IMR-90 (cell line): Measurements from ENCODE around the gene TMEM144. TPM values are rescaled to one million over a fixed set of nuclear protein-coding genes. Genes with fewer than 3 reads are reported as not detected.

Source experiments
- ATAC-seq: fragments of 200-7000 bp; cut with Tn5 transposase; 2 replicates; pipeline ENCODE4 v1.9.1; 2020; ENCODE audit warnings: low read depth, mild to moderate bottlenecking, moderate library complexity
- BruUV-seq: library from RNA; stranded (reverse); fragments of 400-500 nt; replicated peaks from 2 replicates; lab custom pipeline; 2021; lab: Mats Ljungman, UMichigan
- CTCF ChIA-PET: fragments of 300-600 bp; formaldehyde crosslinking; extraction: SDS; loops from one replicate; lab custom pipeline; 2021; ENCODE audit warnings: antibody characterized with exemption; lab: Yijun Ruan, JAX
- POLR2A ChIA-PET: fragments of 300-600 bp; sonication (Branson Sonifier 250); formaldehyde crosslinking; loops from one replicate; lab custom pipeline; 2022; ENCODE audit warnings: antibody characterized with exemption; ENCODE audit not compliant: unreplicated experiment; lab: Charles Lee
- DNase-seq: peaks from one replicate; pipeline ENCODE4 v3.0.0; 2013
- H2AFZ ChIP-seq: replicated peaks from 2 replicates; pipeline ENCODE3; 2013; ENCODE audit warnings: low read length, mild to moderate bottlenecking; ENCODE audit not compliant: poor library complexity
- H2AK5ac ChIP-seq: 2 replicates; pipeline ENCODE4 v1.6.1; 2013; ENCODE audit warnings: low read depth, low read length, inconsistent platforms
- H2AK9ac ChIP-seq: replicated peaks from 2 replicates; pipeline ENCODE3; 2013; ENCODE audit warnings: mild to moderate bottlenecking, low read depth, low read length, moderate library complexity; ENCODE audit not compliant: poor library complexity
- H2BK120ac ChIP-seq: 2 replicates; pipeline ENCODE4 v1.6.1; 2013; ENCODE audit warnings: low read depth, low read length, inconsistent platforms
- H2BK15ac ChIP-seq: 3 replicates; pipeline ENCODE4 v1.6.1; 2013; ENCODE audit warnings: low read depth, low read length, inconsistent platforms
- H2BK20ac ChIP-seq: 2 replicates; pipeline ENCODE4 v1.6.1; 2013; ENCODE audit warnings: low read depth, mild to moderate bottlenecking, inconsistent platforms, low read length, moderate library complexity
- H2BK5ac ChIP-seq: 2 replicates; pipeline ENCODE4 v1.6.1; 2013; ENCODE audit warnings: mild to moderate bottlenecking, low read depth, low read length, inconsistent platforms; ENCODE audit not compliant: poor library complexity, severe bottlenecking
- H3K14ac ChIP-seq: replicated peaks from 2 replicates; pipeline ENCODE4 v1.6.1; 2013; ENCODE audit warnings: low read depth, low read length, inconsistent platforms
- H3K18ac ChIP-seq: 2 replicates; pipeline ENCODE4 v1.6.1; 2013; ENCODE audit warnings: low read depth, low read length, control low read depth
- H3K23ac ChIP-seq: 2 replicates; pipeline ENCODE4 v1.6.1; 2013; ENCODE audit warnings: low read depth, low read length, inconsistent platforms
- H3K27ac ChIP-seq: 2 replicates; pipeline ENCODE4 v1.5.1; 2013; ENCODE audit warnings: mild to moderate bottlenecking, control low read depth, low read length; ENCODE audit not compliant: insufficient read depth
- H3K27me3 ChIP-seq: 2 replicates; pipeline ENCODE4 v1.6.1; 2013; ENCODE audit warnings: low read length; ENCODE audit not compliant: control insufficient read depth, insufficient read depth
- H3K36me3 ChIP-seq: 2 replicates; pipeline ENCODE4 v1.6.1; 2013; ENCODE audit warnings: low read length, mixed read lengths; ENCODE audit not compliant: control insufficient read depth, insufficient read depth
- H3K4ac ChIP-seq: 2 replicates; pipeline ENCODE4 v1.6.1; 2013; ENCODE audit warnings: low read depth, low read length, inconsistent platforms
- H3K4me1 ChIP-seq: 2 replicates; pipeline ENCODE4 v1.6.1; 2013; ENCODE audit warnings: low read length, mixed read lengths; ENCODE audit not compliant: control insufficient read depth, insufficient read depth
- H3K4me2 ChIP-seq: 2 replicates; pipeline ENCODE4 v1.6.1; 2013; ENCODE audit warnings: low read depth, mild to moderate bottlenecking, control low read depth, low read length, moderate library complexity
- H3K4me3 ChIP-seq: 2 replicates; pipeline ENCODE4 v1.5.1; 2013; ENCODE audit warnings: low read depth, mild to moderate bottlenecking, control low read depth, low read length, moderate library complexity; ENCODE audit not compliant: insufficient read depth
- H3K56ac ChIP-seq: 2 replicates; pipeline ENCODE4 v1.6.1; 2013; ENCODE audit warnings: low read length, inconsistent platforms; ENCODE audit not compliant: insufficient read depth; ENCODE audit errors: extremely low read depth
- H3K79me1 ChIP-seq, 2 experiments: 2 replicates each; pipeline ENCODE4 v1.6.1; 2013; ENCODE audit warnings: low read length in 2 of 2, inconsistent platforms in 1 of 2, low read depth in 1 of 2
- H3K9ac ChIP-seq: 2 replicates; pipeline ENCODE4 v1.6.1; 2013; ENCODE audit warnings: low read depth, low read length, control low read depth
- H3K9me1 ChIP-seq: 2 replicates; pipeline ENCODE4 v1.6.1; 2013; ENCODE audit warnings: low read length, inconsistent platforms; ENCODE audit not compliant: insufficient read depth
- H3K9me3 ChIP-seq: 2 replicates; pipeline ENCODE4 v1.6.1; 2013; ENCODE audit warnings: low read length; ENCODE audit not compliant: control insufficient read depth, insufficient read depth
- H4K20me1 ChIP-seq: 2 replicates; pipeline ENCODE4 v1.6.1; 2013; ENCODE audit warnings: low read length, inconsistent platforms; ENCODE audit not compliant: insufficient read depth
- H4K5ac ChIP-seq: 2 replicates; pipeline ENCODE4 v1.6.1; 2013; ENCODE audit warnings: mild to moderate bottlenecking, low read depth, low read length, control low read depth
- H4K8ac ChIP-seq, 2 experiments: 2 replicates each; pipeline ENCODE4 v1.6.1; 2013; ENCODE audit warnings: low read depth in 2 of 2, low read length in 2 of 2, control low read depth in 1 of 2, inconsistent platforms in 1 of 2
- H4K91ac ChIP-seq: 2 replicates; pipeline ENCODE4 v1.6.1; 2013; ENCODE audit warnings: low read depth, low read length, inconsistent platforms; ENCODE audit not compliant: insufficient read depth
- BHLHE40 ChIP-seq: fragments of 150-350 bp; IDR thresholded peaks from 2 replicates; pipeline ENCODE4 v1.6.1; 2016; ENCODE audit warnings: mild to moderate bottlenecking, low read depth, low read length
- CEBPB ChIP-seq: IDR thresholded peaks from 2 replicates; pipeline ENCODE4 v1.6.1; 2012; ENCODE audit warnings: low read depth, low read length, improper control_type of control experiment
- CHD1 ChIP-seq: IDR thresholded peaks from 2 replicates; pipeline ENCODE4 v1.6.1; 2012; ENCODE audit warnings: low read depth, low read length, improper control_type of control experiment
- CTCF ChIP-seq: conservative IDR thresholded peaks from 2 replicates; pipeline ENCODE4 v1.5.1; 2012; ENCODE audit warnings: mild to moderate bottlenecking, low read depth, low read length, improper control_type of control experiment
- ELK1 ChIP-seq: fragments of 150-350 bp; IDR thresholded peaks from 2 replicates; pipeline ENCODE4 v1.6.1; 2016; ENCODE audit warnings: low read depth, mild to moderate bottlenecking, low read length, moderate library complexity, borderline replicate concordance
- FOS ChIP-seq: fragments of 150-350 bp; IDR thresholded peaks from 2 replicates; pipeline ENCODE4 v1.6.1; 2016; ENCODE audit warnings: low read depth, low read length
- MAZ ChIP-seq: IDR thresholded peaks from 2 replicates; pipeline ENCODE4 v1.6.1; 2012; ENCODE audit warnings: low read depth, mild to moderate bottlenecking, low read length, improper control_type of control experiment, moderate library complexity, borderline replicate concordance
- MXI1 ChIP-seq: IDR thresholded peaks from 2 replicates; pipeline ENCODE4 v1.6.1; 2012; ENCODE audit warnings: low read depth, mild to moderate bottlenecking, low read length, moderate library complexity, borderline replicate concordance
- NFE2L2 ChIP-seq: fragments of 150-350 bp; IDR thresholded peaks from 2 replicates; pipeline ENCODE4 v1.6.1; 2016; ENCODE audit warnings: low read depth, mild to moderate bottlenecking, low read length
- POLR2A ChIP-seq: IDR thresholded peaks from 2 replicates; pipeline ENCODE4 v1.6.1; 2012; ENCODE audit warnings: mild to moderate bottlenecking, low read depth, low read length
- RAD21 ChIP-seq: IDR thresholded peaks from 2 replicates; pipeline ENCODE4 v1.6.1; 2012; ENCODE audit warnings: low read length, improper control_type of control experiment
- RCOR1 ChIP-seq: IDR thresholded peaks from 2 replicates; pipeline ENCODE4 v1.6.1; 2012; ENCODE audit warnings: mild to moderate bottlenecking, low read length, improper control_type of control experiment; ENCODE audit not compliant: insufficient replicate concordance
- RFX5 ChIP-seq: IDR thresholded peaks from 2 replicates; pipeline ENCODE4 v1.8.0; 2012; ENCODE audit warnings: low read depth, mild to moderate bottlenecking, low read length, moderate library complexity
- SMC3 ChIP-seq: fragments of 150-350 bp; IDR thresholded peaks from 2 replicates; pipeline ENCODE4 v1.6.1; 2016; ENCODE audit warnings: low read depth, mild to moderate bottlenecking, antibody characterized with exemption, low read length, moderate library complexity
- USF2 ChIP-seq: fragments of 150-350 bp; IDR thresholded peaks from 2 replicates; pipeline ENCODE4 v1.6.1; 2017; ENCODE audit warnings: mild to moderate bottlenecking, antibody characterized with exemption, low read length, low read depth
- WGBS, 2 experiments: methylation state at CpG; one replicate each; pipeline versions ENCODE4 v1.1.5 to v1.1.7; 2013; ENCODE audit warnings: missing lambda C conversion rate in 2 of 2; ENCODE audit not compliant: insufficient read length in 1 of 2; ENCODE audit errors: extremely low coverage in 2 of 2; 5-methylcytosine and 5-hydroxymethylcytosine counted together
- dilution Hi-C: fragments of 300-500 bp; cut with HindIII; formaldehyde crosslinking; loops from one replicate; pipeline ENCODE4 v1.14.3; 2018; ENCODE audit warnings: low sequenced_read_pairs; ENCODE audit not compliant: unreplicated experiment
- in situ Hi-C: fragments of 300-500 bp; cut with MboI; formaldehyde crosslinking; loops from 3 replicates; pipeline ENCODE4 v1.14.3; 2019; ENCODE audit warnings: low sequenced_read_pairs, inconsistent platforms, mixed read lengths
- intact Hi-C: fragments of 100-400 bp; cut with micrococcal nuclease; formaldehyde crosslinking; loops from 2 replicates; pipeline ENCODE4 v1.10.0; 2022
- polyA plus RNA-seq, 3 experiments: library from polyadenylated mRNA; depleted of rRNA; stranded (reverse); fragments of >200 nt; gene quantifications; 2 replicates each; pipeline ENCODE4 v1.2.3, GENCODE V29; 2012; ENCODE audit warnings: low replicate concordance in 1 of 3
- total RNA-seq: library from RNA; depleted of rRNA; stranded (reverse); fragments of >200 nt; gene quantifications from 2 replicates; pipeline ENCODE4 v1.2.3, GENCODE V29; 2012

Gene TMEM144
- total and polyA plus RNA-seq, 2 of the 4 experiments (the other 2 are of a cell fraction), result 0.58 to 2.2 TPM

GRCh38 chr4:158193171-158193749 lies 17.0 kb upstream of the TMEM144 start:
- Histone ChIP-seq H2BK15ac (no peak overlapping the region), H2BK5ac (no peak overlapping the region), H2AK5ac (no peak overlapping the region), H4K91ac (no peak overlapping the region), H4K5ac (no peak overlapping the region), H2AK9ac (no peak overlapping the region), H2BK20ac (no peak overlapping the region), H2AFZ (no peak overlapping the region), H3K18ac (no peak overlapping the region), H3K4me1 (no peaks in the 10 kb centered on the region), H3K27ac (no peak overlapping the region), H3K4ac (no peak overlapping the region), H3K4me3 (no peak overlapping the region), H3K79me1 (no peaks in the 10 kb centered on the region), H3K4me2 (peak overlapping the region; percentile 45; the same call in 1 of the 2 replicates), H3K36me3 (no peaks in the 10 kb centered on the region), H2BK120ac (no peak overlapping the region), H3K27me3 (peaks cover 7% of the 10 kb centered on the region; the same call in 1 of the 2 replicates), H3K9ac (no peak overlapping the region), H3K14ac (no peak overlapping the region), H3K9me3 (no peaks in the 10 kb centered on the region), H3K9me1 (no peaks in the 10 kb centered on the region), H3K23ac (no peak overlapping the region), H3K56ac (no peak overlapping the region), H4K20me1 (no peaks in the 10 kb centered on the region), H4K8ac (no peak overlapping the region)
- WGBS, 2 experiments, result 15% methylated on average over 2 of the region's 3 CpGs; no CpG with 5 or more reads in 1 of the 2 experiments
- in situ Hi-C loops (loop anchor here (25.0 kb wide), 1 partner anchor 981 kb away; the partner anchor contains the start of gene GRIA2), dilution Hi-C loops (loop anchor here (25.0 kb wide), 1 partner anchor 181 kb away; no protein-coding TSS in a partner anchor), intact Hi-C loops (loop anchor here (1.0 kb wide), 1 partner anchor 62 kb away; no protein-coding TSS in a partner anchor)
- DNase-seq (peak; percentile 31), ATAC-seq (peak; percentile 66; the same call in 1 of the 2 replicates)
- ChIA-PET POLR2A (no interaction called here), CTCF (interaction anchor here (0.6 to 2.7 kb wide), 4 partner anchors 9 to 1285 kb away, joined by 3 to 12 read pairs (median 4); no protein-coding TSS in a partner anchor)
- no TSS peak for BruUV-seq
- TF ChIP-seq FOS (no peak), USF2 (no peak), RCOR1 (no peak), CHD1 (no peak), CTCF (peak; percentile 61), CEBPB (no peak), RAD21 (peak; percentile 46), ELK1 (no peak), SMC3 (peak; percentile 43; the same call in 1 of the 2 replicates), NFE2L2 (no peak), MXI1 (no peak), MAZ (no peak), RFX5 (no peak), BHLHE40 (no peak), POLR2A (no peak)
